ENCODE results near the gene IGFBP1. TPM values are rescaled to one million over a fixed set of nuclear protein-coding genes. Genes with fewer than 3 reads are reported as not detected.

The IGFBP1 gene
- total RNA-seq, 3 donors from 2014 or later, result not detected

GRCh38 chr7:45924283-45924682, 36.0 kb downstream of the IGFBP1 start:
- Histone ChIP-seq H3K36me3 (ENCODE audit: low read depth) (no peaks in the 10 kb centered on the region), H3K4me1 (ENCODE audit: low read depth) (no peaks in the 10 kb centered on the region), H3K4me3 (no peak overlapping the region), H3K9me3 (no peaks in the 10 kb centered on the region)
- intact Hi-C loops (cut with DNase I, micrococcal nuclease), result loop anchor here (5.0 to 10.0 kb wide), 2 partner anchors 428 to 1161 kb away; no protein-coding TSS in a partner anchor
- no peak for TF ChIP-seq CTCF (IDR thresholded peaks at IDR 0.05)
- ATAC-seq, result no peak
- DNase-seq, result no peak

GRCh38 chr7:45927721-45928120, 39.4 kb downstream of the IGFBP1 start:
- DNase-seq (no peak), ATAC-seq (no peak)
- TF ChIP-seq CTCF (IDR thresholded peaks at IDR 0.05), result no peak
- H3K4me3 ChIP-seq, result no peak overlapping the region
- intact Hi-C loops (cut with DNase I, micrococcal nuclease), result loop anchor here in 1 of 2 donors (10.0 kb wide), 1 partner anchor 1157 kb away; no protein-coding TSS in a partner anchor
- no peaks in the 10 kb centered on the region for H3K36me3 ChIP-seq (ENCODE audit: low read depth)
- no peaks in the 10 kb centered on the region for H3K9me3 ChIP-seq
- H3K4me1 ChIP-seq (ENCODE audit: low read depth), result no peaks in the 10 kb centered on the region

GRCh38 chr7:45930967-45931366, 42.7 kb downstream of the IGFBP1 start:
- ATAC-seq, result no peak
- no peak for DNase-seq
- Histone ChIP-seq H3K4me1 (ENCODE audit: low read depth) (no peaks in the 10 kb centered on the region), H3K36me3 (ENCODE audit: low read depth) (no peaks in the 10 kb centered on the region), H3K9me3 (no peaks in the 10 kb centered on the region), H3K4me3 (no peak overlapping the region)
- TF ChIP-seq CTCF (IDR thresholded peaks at IDR 0.05), result no peak
- intact Hi-C loops (cut with DNase I, micrococcal nuclease), result no loop called here

- ATAC-seq (no peak), DNase-seq (no peak)
- H3K9me3 ChIP-seq, result no peaks in the 10 kb centered on the region
- H3K4me3 ChIP-seq, result no peak overlapping the region
- intact Hi-C loops (cut with DNase I, micrococcal nuclease), result no loop called here
- no peaks in the 10 kb centered on the region for H3K36me3 ChIP-seq (ENCODE audit: low read depth)
- no peaks in the 10 kb centered on the region for H3K4me1 ChIP-seq (ENCODE audit: low read depth)
- no peak for TF ChIP-seq CTCF (IDR thresholded peaks at IDR 0.05)
These were observed 49.0 kb downstream of the IGFBP1 start for GRCh38 chr7:45937301-45937700.

GRCh38 chr7:45937862-45938261, 49.6 kb downstream of the IGFBP1 start:
- DNase-seq (no peak), ATAC-seq (no peak)
- no peaks in the 10 kb centered on the region for H3K9me3 ChIP-seq
- H3K36me3 ChIP-seq (ENCODE audit: low read depth), result no peaks in the 10 kb centered on the region
- no peaks in the 10 kb centered on the region for H3K4me1 ChIP-seq (ENCODE audit: low read depth)
- intact Hi-C loops (cut with DNase I, micrococcal nuclease), result no loop called here
- no peak for TF ChIP-seq CTCF (IDR thresholded peaks at IDR 0.05)
- no peak overlapping the region for H3K4me3 ChIP-seq

Measured in mucosa of descending colon (tissue), 3 donors.